ENCODE results near the gene PURB. TPM values are rescaled to one million over a fixed set of nuclear protein-coding genes. Genes with fewer than 3 reads are reported as not detected.

Gene PURB
- total RNA-seq, 1 experiment from 2014 or later, result 25.2 TPM

DNA sequence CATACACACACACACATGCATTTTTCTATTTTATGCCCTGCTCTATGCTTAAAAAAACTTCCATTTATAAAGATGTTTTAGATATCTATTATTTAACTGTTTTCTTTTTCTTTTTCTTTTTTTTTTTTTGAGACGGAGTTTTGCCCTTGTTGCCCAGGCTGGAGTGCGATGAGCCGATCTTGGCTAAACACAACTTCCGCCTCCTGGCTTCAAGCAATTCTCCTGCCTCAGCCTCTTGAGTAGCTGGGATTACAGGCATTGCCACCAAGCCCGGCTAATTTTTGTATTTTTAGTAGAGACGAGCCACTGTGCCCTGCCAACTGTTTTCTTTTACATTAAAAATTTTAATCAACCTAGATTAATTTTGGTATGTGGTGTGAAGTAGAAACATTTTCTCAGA, 45.6 kb upstream of the PURB start:
- H3K27me3 ChIP-seq (ENCODE audit: control insufficient read depth, insufficient read depth, low read length), result peaks cover 3% of the 10 kb centered on the region; the same call in 1 of the 2 replicates
- CTCF ChIA-PET, result no interaction called here
- H3K36me3 ChIP-seq (ENCODE audit: control insufficient read depth, insufficient read depth, low read length), result no peaks in the 10 kb centered on the region
- in situ Hi-C loops (cut with HindIII; ENCODE audit: low pct_unique_long_range_greater_than_20kb, low sequenced_read_pairs) (no loop called here), intact Hi-C loops (cut with micrococcal nuclease; ENCODE audit: unreplicated experiment) (no loop called here)
- H3K9me3 ChIP-seq (ENCODE audit: control insufficient read depth, insufficient read depth, low read depth, low read length), result no peaks in the 10 kb centered on the region
- no peaks in the 10 kb centered on the region for H3K4me1 ChIP-seq (ENCODE audit: control insufficient read depth, insufficient read depth, low read length)
- no TSS peak for BruUV-seq (replicated peaks)
- TF ChIP-seq POLR2AphosphoS5 (IDR thresholded peaks at IDR 0.05; ENCODE audit: low read depth, low read length) (no peak), TCF7L2 (IDR thresholded peaks at IDR 0.05; ENCODE audit: low read depth, low read length) (no peak), SIN3A (IDR thresholded peaks at IDR 0.05; ENCODE audit: borderline replicate concordance, insufficient read depth, low read depth, low read length) (no peak)
- TF ChIP-seq, protein P1, sequence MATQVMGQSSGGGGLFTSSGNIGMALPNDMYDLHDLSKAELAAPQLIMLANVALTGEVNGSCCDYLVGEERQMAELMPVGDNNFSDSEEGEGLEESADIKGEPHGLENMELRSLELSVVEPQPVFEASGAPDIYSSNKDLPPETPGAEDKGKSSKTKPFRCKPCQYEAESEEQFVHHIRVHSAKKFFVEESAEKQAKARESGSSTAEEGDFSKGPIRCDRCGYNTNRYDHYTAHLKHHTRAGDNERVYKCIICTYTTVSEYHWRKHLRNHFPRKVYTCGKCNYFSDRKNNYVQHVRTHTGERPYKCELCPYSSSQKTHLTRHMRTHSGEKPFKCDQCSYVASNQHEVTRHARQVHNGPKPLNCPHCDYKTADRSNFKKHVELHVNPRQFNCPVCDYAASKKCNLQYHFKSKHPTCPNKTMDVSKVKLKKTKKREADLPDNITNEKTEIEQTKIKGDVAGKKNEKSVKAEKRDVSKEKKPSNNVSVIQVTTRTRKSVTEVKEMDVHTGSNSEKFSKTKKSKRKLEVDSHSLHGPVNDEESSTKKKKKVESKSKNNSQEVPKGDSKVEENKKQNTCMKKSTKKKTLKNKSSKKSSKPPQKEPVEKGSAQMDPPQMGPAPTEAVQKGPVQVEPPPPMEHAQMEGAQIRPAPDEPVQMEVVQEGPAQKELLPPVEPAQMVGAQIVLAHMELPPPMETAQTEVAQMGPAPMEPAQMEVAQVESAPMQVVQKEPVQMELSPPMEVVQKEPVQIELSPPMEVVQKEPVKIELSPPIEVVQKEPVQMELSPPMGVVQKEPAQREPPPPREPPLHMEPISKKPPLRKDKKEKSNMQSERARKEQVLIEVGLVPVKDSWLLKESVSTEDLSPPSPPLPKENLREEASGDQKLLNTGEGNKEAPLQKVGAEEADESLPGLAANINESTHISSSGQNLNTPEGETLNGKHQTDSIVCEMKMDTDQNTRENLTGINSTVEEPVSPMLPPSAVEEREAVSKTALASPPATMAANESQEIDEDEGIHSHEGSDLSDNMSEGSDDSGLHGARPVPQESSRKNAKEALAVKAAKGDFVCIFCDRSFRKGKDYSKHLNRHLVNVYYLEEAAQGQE (IDR thresholded peaks at IDR 0.05; ENCODE audit: insufficient read depth in 1 of 2, low read depth in 2 of 2, low read length in 1 of 2), result no peak
- TF ChIP-seq, protein P2, sequence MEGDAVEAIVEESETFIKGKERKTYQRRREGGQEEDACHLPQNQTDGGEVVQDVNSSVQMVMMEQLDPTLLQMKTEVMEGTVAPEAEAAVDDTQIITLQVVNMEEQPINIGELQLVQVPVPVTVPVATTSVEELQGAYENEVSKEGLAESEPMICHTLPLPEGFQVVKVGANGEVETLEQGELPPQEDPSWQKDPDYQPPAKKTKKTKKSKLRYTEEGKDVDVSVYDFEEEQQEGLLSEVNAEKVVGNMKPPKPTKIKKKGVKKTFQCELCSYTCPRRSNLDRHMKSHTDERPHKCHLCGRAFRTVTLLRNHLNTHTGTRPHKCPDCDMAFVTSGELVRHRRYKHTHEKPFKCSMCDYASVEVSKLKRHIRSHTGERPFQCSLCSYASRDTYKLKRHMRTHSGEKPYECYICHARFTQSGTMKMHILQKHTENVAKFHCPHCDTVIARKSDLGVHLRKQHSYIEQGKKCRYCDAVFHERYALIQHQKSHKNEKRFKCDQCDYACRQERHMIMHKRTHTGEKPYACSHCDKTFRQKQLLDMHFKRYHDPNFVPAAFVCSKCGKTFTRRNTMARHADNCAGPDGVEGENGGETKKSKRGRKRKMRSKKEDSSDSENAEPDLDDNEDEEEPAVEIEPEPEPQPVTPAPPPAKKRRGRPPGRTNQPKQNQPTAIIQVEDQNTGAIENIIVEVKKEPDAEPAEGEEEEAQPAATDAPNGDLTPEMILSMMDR (IDR thresholded peaks at IDR 0.05), result no peak
- no peak overlapping the region for H3K4me3 ChIP-seq (ENCODE audit: low read depth in 2 of 2, low read length in 2 of 2)
- ATAC-seq, result no peak
- H3K27ac ChIP-seq (ENCODE audit: low read length), result no peak overlapping the region
- POLR2A ChIA-PET, result interaction anchor here (0.7 kb wide), 2 partner anchors 10 to 14 kb away, joined by 7 to 9 read pairs; no protein-coding TSS in a partner anchor
- no peak for DNase-seq (ENCODE audit: low read depth, low spot score)

DNA sequence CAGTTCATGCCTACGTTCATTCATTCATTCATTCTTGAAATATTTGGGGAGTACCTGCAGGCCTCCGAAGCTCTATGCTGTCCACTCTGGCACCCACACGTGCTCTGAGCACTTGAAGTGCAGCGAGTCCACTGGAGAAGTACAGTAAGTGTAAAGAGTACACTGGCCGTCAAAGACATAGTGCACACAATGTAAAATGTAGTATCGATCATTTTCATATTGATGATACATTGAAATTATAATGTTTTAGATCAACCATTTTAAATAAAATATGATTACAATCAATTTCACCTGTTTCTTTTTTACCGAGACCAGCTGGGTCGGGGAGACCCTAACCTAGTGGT, 37.0 kb upstream of the PURB start:
- POLR2A ChIA-PET, result no interaction called here
- TF ChIP-seq, protein P1 (IDR thresholded peaks at IDR 0.05; ENCODE audit: insufficient read depth in 1 of 2, low read depth in 2 of 2, low read length in 1 of 2), result no peak
- Histone ChIP-seq H3K36me3 (ENCODE audit: control insufficient read depth, insufficient read depth, low read length) (no peaks in the 10 kb centered on the region), H3K9me3 (ENCODE audit: control insufficient read depth, insufficient read depth, low read depth, low read length) (0 out of 2 replicates have a peak, but pooled peaks cover 3% of the 10 kb centered on the region), H3K4me1 (ENCODE audit: control insufficient read depth, insufficient read depth, low read length) (no peaks in the 10 kb centered on the region), H3K4me3 (ENCODE audit: low read depth in 2 of 2, low read length in 2 of 2) (no peak overlapping the region), H3K27ac (ENCODE audit: low read length) (no peak overlapping the region), H3K27me3 (ENCODE audit: control insufficient read depth, insufficient read depth, low read length) (no peaks in the 10 kb centered on the region)
- in situ Hi-C loops (cut with HindIII; ENCODE audit: low pct_unique_long_range_greater_than_20kb, low sequenced_read_pairs) (no loop called here), intact Hi-C loops (cut with micrococcal nuclease; ENCODE audit: unreplicated experiment) (loop anchor here (2.0 kb wide), 1 partner anchor 66 kb away; no protein-coding TSS in a partner anchor)
- BruUV-seq (replicated peaks), result no TSS peak
- CTCF ChIA-PET, result interaction anchor here (0.6 kb wide), 1 partner anchor 25 kb away, joined by 3 read pairs; no protein-coding TSS in a partner anchor
- DNase-seq (ENCODE audit: low read depth, low spot score) (no peak), ATAC-seq (peak; percentile 54)
